SK-N-SH (cell line): ENCODE data around the gene RNF149. TPM values are rescaled to one million over a fixed set of nuclear protein-coding genes. Genes with fewer than 3 reads are reported as not detected.

Source experiments
- CTCF ChIA-PET: fragments of 300-600, 350-600 bp; formaldehyde crosslinking; extraction: SDS; loops from one replicate; lab custom pipeline; 2021; lab: Yijun Ruan, JAX
- POLR2A ChIA-PET: fragments of 350-600 bp; sonication (Branson Sonifier 250); formaldehyde crosslinking; extraction: SDS; loops from one replicate; lab custom pipeline; 2020; ENCODE audit warnings: antibody characterized with exemption, inconsistent platforms; lab: Yijun Ruan, JAX
- DNase-seq: peaks from one replicate; pipeline ENCODE4 v3.0.0; 2012
- H2AFZ ChIP-seq: fragments of 200-600 bp; sonication (generic); 2 replicates; pipeline ENCODE4 v1.8.1; 2016; ENCODE audit warnings: antibody characterized with exemption, mild to moderate bottlenecking, low read depth
- H3F3A ChIP-seq: fragments of 200-600 bp; sonication (generic); replicated peaks from 2 replicates; pipeline ENCODE3; 2016; ENCODE audit warnings: antibody characterized with exemption, mild to moderate bottlenecking; ENCODE audit not compliant: insufficient read depth
- H3K27ac ChIP-seq, 2 experiments: fragments of 200-500 bp in 1 of 2; fragments of 200-600 bp in 1 of 2; sonication (Bioruptor generic) in 1 of 2; sonication (generic), shearing (Covaris generic) in 1 of 2; 2 replicates each; pipeline versions ENCODE4 v1.5.1 to v1.6.1; 2014 to 2016; ENCODE audit warnings: low read depth in 2 of 2, inconsistent platforms in 1 of 2, low read length in 1 of 2, mild to moderate bottlenecking in 1 of 2, mixed read lengths in 1 of 2
- H3K27me3 ChIP-seq: fragments of 200-600 bp; sonication (generic), shearing (Covaris generic); 2 replicates; pipeline ENCODE4 v1.6.1; 2016; ENCODE audit warnings: mixed run types; ENCODE audit not compliant: insufficient read depth
- H3K36me3 ChIP-seq, 2 experiments: fragments of 200-500 bp in 1 of 2; fragments of 200-600 bp in 1 of 2; sonication (Bioruptor generic) in 1 of 2; sonication (generic) in 1 of 2; replicated peaks in 1 of 2; 2 replicates each; pipeline versions ENCODE3 to v1.5.1; 2014 to 2016; ENCODE audit warnings: low read length in 1 of 2, mild to moderate bottlenecking in 1 of 2; ENCODE audit not compliant: insufficient read depth in 2 of 2, control insufficient read depth in 1 of 2
- H3K4me1 ChIP-seq, 2 experiments: fragments of 200-500 bp in 1 of 2; fragments of 200-600 bp in 1 of 2; sonication (Bioruptor generic) in 1 of 2; sonication (generic), shearing (Covaris generic) in 1 of 2; 2 replicates each; pipeline versions ENCODE4 v1.5.1 to v1.6.1; 2014 to 2016; ENCODE audit warnings: low read depth in 1 of 2, low read length in 1 of 2, mixed run types in 1 of 2; ENCODE audit not compliant: insufficient read depth in 2 of 2, control insufficient read depth in 1 of 2
- H3K4me2 ChIP-seq: fragments of 200-600 bp; sonication (generic), shearing (Covaris generic); 2 replicates; pipeline ENCODE4 v1.6.1; 2017; ENCODE audit warnings: mixed run types
- H3K4me3 ChIP-seq, 2 experiments: fragments of 200-500 bp in 1 of 2; fragments of 200-600 bp in 1 of 2; sonication (Bioruptor generic) in 1 of 2; sonication (generic), shearing (Covaris generic) in 1 of 2; 2 replicates each; pipeline versions ENCODE4 v1.5.1 to v1.8.1; 2014 to 2016; ENCODE audit warnings: low read depth in 2 of 2, inconsistent platforms in 1 of 2, low read length in 1 of 2, mild to moderate bottlenecking in 1 of 2, mixed read lengths in 1 of 2, moderate library complexity in 1 of 2
- H3K79me2 ChIP-seq: fragments of 200-600 bp; sonication (generic); 2 replicates; pipeline ENCODE4 v1.8.1; 2017; ENCODE audit warnings: mild to moderate bottlenecking; ENCODE audit not compliant: insufficient read depth
- H3K9ac ChIP-seq: fragments of 200-600 bp; sonication (generic); 2 replicates; pipeline ENCODE4 v1.6.1; 2017; ENCODE audit warnings: mixed run types
- H3K9me2 ChIP-seq: fragments of 200-600 bp; sonication (generic); 2 replicates; pipeline ENCODE4 v1.6.1; 2017; ENCODE audit warnings: mixed run types
- H3K9me3 ChIP-seq: fragments of 200-600 bp; sonication (generic); 2 replicates; pipeline ENCODE4 v1.6.1; 2017; ENCODE audit warnings: mixed run types, mild to moderate bottlenecking, moderate library complexity
- H4K20me1 ChIP-seq: fragments of 200-600 bp; sonication (generic); 2 replicates; pipeline ENCODE4 v1.6.1; 2017; ENCODE audit warnings: mild to moderate bottlenecking, mixed run types; ENCODE audit not compliant: insufficient read depth
- ELF1 ChIP-seq: IDR thresholded peaks from 2 replicates; pipeline ENCODE4 v1.4.0; 2012
- EP300 ChIP-seq, 2 experiments: IDR thresholded peaks; 2 replicates each; pipeline versions ENCODE4 v1.4.0 to v1.6.1; 2012; ENCODE audit warnings: borderline replicate concordance in 1 of 2, low read depth in 1 of 2, low read length in 1 of 2
- MXI1 ChIP-seq: IDR thresholded peaks from 2 replicates; pipeline ENCODE4 v1.6.1; 2012; ENCODE audit warnings: mild to moderate bottlenecking, low read depth, low read length, improper control_type of control experiment
- NFIC ChIP-seq: IDR thresholded peaks from 2 replicates; pipeline ENCODE4 v1.4.0; 2012; ENCODE audit warnings: borderline replicate concordance
- NRF1 ChIP-seq: IDR thresholded peaks from 2 replicates; pipeline ENCODE4 v1.6.1; 2012; ENCODE audit warnings: low read depth, mild to moderate bottlenecking, low read length
- RFX5 ChIP-seq: IDR thresholded peaks from 2 replicates; pipeline ENCODE4 v1.6.1; 2012; ENCODE audit warnings: mild to moderate bottlenecking, improper control_type of control experiment, low read length
- RXRA ChIP-seq: IDR thresholded peaks from 2 replicates; pipeline ENCODE4 v1.4.0; 2012; ENCODE audit warnings: low read depth, mild to moderate bottlenecking, borderline replicate concordance
- SIN3A ChIP-seq: IDR thresholded peaks from 2 replicates; pipeline ENCODE4 v1.6.1; 2012; ENCODE audit warnings: low read depth, mild to moderate bottlenecking, low read length, moderate library complexity, borderline replicate concordance
- TAF1 ChIP-seq: IDR thresholded peaks from 2 replicates; pipeline ENCODE4 v1.6.1; 2012; ENCODE audit warnings: low read depth, mild to moderate bottlenecking, low read length, moderate library complexity, borderline replicate concordance
- YY1 ChIP-seq: IDR thresholded peaks from 2 replicates; pipeline ENCODE4 v1.4.0; 2012; ENCODE audit warnings: low read depth, mild to moderate bottlenecking
- WGBS: methylation state at CpG from one replicate; pipeline ENCODE4 v1.1.6; 2017; ENCODE audit warnings: low lambda C conversion rate; 5-methylcytosine and 5-hydroxymethylcytosine counted together
- polyA plus RNA-seq, 3 experiments: library from polyadenylated mRNA; depleted of rRNA; stranded (reverse); fragments of >200 nt; gene quantifications; 2 replicates each; pipeline ENCODE4 v1.2.3, GENCODE V29; 2012
- TF ChIP-seq, protein P1 (sequence below): IDR thresholded peaks from 2 replicates; pipeline ENCODE4 v1.4.0; 2012; ENCODE audit warnings: low read depth, borderline replicate concordance
- TF ChIP-seq, protein P2 (sequence below): fragments of 200-600 bp; sonication (generic); IDR thresholded peaks from 2 replicates; pipeline ENCODE4 v1.6.1; 2017; ENCODE audit warnings: antibody characterized with exemption, mild to moderate bottlenecking, moderate library complexity
- TF ChIP-seq, protein P3 (sequence below): fragments of 150-350 bp; IDR thresholded peaks from 2 replicates; pipeline ENCODE4 v1.6.1; 2017; ENCODE audit warnings: antibody characterized with exemption, low read length, low read depth, borderline replicate concordance
- TF ChIP-seq, protein P4 (sequence below): IDR thresholded peaks from 2 replicates; pipeline ENCODE4; 2012

RNF149 gene
- polyA plus RNA-seq, 1 of the 3 experiments (the other 2 are of a cell fraction) = 15.3 TPM

DNA sequence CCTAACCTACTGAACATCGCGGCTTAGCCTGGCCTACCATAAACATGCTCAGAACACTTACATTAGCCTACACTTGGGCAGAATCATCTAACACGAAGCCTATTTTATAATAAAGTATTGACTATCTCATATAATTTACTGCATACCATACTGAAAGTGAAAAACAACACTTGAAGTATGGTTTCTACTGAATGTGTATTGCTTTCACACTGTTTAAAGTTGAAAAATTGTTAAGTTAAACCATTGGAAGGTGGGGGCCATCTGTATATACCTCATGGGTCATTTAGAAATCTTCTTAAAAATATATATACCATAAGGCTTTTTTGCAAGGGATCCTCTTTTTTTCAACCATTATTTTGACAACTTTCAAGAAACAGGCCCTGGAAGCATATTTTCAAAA is 16.5 kb downstream of the RNF149 start:
- no peaks in the 10 kb centered on the region for H3K9me3 ChIP-seq
- no peaks in the 10 kb centered on the region for H3K9me2 ChIP-seq
- ChIA-PET CTCF (no interaction called here), POLR2A (no interaction called here)
- H3F3A ChIP-seq = no peaks in the 10 kb centered on the region
- no peak overlapping the region for H3K9ac ChIP-seq
- WGBS = 97% methylated on average over 3 of the region's 3 CpGs
- H3K27me3 ChIP-seq = no peaks in the 10 kb centered on the region
- H3K27ac ChIP-seq = no peak overlapping the region
- no peak overlapping the region for H3K4me3 ChIP-seq
- H4K20me1 ChIP-seq = peaks cover 28% of the 10 kb centered on the region
- no peak overlapping the region for H2AFZ ChIP-seq
- peaks cover 38 to 54% of the 10 kb centered on the region in 2 experiments for H3K36me3 ChIP-seq
- peaks cover 56% of the 10 kb centered on the region for H3K79me2 ChIP-seq
- peaks cover 2 to 6% of the 10 kb centered on the region in 2 experiments; a peak in 2 of 4 replicates for H3K4me1 ChIP-seq
- DNase-seq = no peak
- H3K4me2 ChIP-seq = no peak overlapping the region
- TF ChIP-seq MXI1 = no peak
- TF ChIP-seq SIN3A = no peak
- TF ChIP-seq, protein P1, sequence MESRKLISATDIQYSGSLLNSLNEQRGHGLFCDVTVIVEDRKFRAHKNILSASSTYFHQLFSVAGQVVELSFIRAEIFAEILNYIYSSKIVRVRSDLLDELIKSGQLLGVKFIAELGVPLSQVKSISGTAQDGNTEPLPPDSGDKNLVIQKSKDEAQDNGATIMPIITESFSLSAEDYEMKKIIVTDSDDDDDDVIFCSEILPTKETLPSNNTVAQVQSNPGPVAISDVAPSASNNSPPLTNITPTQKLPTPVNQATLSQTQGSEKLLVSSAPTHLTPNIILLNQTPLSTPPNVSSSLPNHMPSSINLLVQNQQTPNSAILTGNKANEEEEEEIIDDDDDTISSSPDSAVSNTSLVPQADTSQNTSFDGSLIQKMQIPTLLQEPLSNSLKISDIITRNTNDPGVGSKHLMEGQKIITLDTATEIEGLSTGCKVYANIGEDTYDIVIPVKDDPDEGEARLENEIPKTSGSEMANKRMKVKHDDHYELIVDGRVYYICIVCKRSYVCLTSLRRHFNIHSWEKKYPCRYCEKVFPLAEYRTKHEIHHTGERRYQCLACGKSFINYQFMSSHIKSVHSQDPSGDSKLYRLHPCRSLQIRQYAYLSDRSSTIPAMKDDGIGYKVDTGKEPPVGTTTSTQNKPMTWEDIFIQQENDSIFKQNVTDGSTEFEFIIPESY = no peak

DNA sequence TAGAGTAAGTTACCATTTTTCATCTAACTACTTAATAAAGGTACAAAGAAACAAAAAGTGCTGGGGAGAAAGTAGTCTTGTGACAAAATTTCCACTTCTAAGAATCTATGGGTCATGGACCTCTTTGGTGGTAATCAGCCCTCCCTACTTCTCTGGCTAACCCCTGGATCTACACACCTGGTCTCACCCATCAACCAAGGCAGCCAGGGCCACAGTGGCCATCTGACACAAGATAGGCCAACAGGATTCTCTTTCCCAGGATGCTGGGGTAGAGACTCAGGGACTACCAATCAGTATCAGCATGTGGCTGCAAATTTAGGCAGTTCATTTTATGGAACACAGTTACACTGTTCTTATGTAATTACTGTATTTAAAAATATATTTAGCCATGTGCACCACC is 17.8 kb downstream of the RNF149 start:
- CTCF ChIA-PET = no interaction called here

More for the DNA sequence above, 17.8 kb downstream of the RNF149 start:
- Histone ChIP-seq H3K27ac (no peak overlapping the region), H3K4me1 (peaks cover 0 to 2% of the 10 kb centered on the region in 2 experiments; a peak in 2 of 4 replicates), H3K9me3 (no peaks in the 10 kb centered on the region), H3K79me2 (peaks cover 43% of the 10 kb centered on the region), H3K9me2 (no peaks in the 10 kb centered on the region), H3K27me3 (no peaks in the 10 kb centered on the region), H3K9ac (no peak overlapping the region), H3K4me2 (no peak overlapping the region), H4K20me1 (peaks cover 15% of the 10 kb centered on the region), H3K36me3 (peaks cover 49 to 65% of the 10 kb centered on the region in 2 experiments), H2AFZ (no peak overlapping the region), H3F3A (no peaks in the 10 kb centered on the region), H3K4me3 (no peak overlapping the region)
- POLR2A ChIA-PET = no interaction called here
- no peak for TF ChIP-seq RXRA
- TF ChIP-seq TAF1 = no peak
- no peak for TF ChIP-seq EP300 (IDR thresholded peaks at IDR 0.05; ENCODE audit: borderline replicate concordance in 1 of 2, low read depth in 1 of 2, low read length in 1 of 2)
- TF ChIP-seq, protein P2, sequence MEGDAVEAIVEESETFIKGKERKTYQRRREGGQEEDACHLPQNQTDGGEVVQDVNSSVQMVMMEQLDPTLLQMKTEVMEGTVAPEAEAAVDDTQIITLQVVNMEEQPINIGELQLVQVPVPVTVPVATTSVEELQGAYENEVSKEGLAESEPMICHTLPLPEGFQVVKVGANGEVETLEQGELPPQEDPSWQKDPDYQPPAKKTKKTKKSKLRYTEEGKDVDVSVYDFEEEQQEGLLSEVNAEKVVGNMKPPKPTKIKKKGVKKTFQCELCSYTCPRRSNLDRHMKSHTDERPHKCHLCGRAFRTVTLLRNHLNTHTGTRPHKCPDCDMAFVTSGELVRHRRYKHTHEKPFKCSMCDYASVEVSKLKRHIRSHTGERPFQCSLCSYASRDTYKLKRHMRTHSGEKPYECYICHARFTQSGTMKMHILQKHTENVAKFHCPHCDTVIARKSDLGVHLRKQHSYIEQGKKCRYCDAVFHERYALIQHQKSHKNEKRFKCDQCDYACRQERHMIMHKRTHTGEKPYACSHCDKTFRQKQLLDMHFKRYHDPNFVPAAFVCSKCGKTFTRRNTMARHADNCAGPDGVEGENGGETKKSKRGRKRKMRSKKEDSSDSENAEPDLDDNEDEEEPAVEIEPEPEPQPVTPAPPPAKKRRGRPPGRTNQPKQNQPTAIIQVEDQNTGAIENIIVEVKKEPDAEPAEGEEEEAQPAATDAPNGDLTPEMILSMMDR = no peak
- TF ChIP-seq, protein P3, sequence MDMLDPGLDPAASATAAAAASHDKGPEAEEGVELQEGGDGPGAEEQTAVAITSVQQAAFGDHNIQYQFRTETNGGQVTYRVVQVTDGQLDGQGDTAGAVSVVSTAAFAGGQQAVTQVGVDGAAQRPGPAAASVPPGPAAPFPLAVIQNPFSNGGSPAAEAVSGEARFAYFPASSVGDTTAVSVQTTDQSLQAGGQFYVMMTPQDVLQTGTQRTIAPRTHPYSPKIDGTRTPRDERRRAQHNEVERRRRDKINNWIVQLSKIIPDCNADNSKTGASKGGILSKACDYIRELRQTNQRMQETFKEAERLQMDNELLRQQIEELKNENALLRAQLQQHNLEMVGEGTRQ = no peak
- TF ChIP-seq YY1 = no peak
- TF ChIP-seq NRF1 = no peak
- TF ChIP-seq, protein P1 = no peak
- no peak for TF ChIP-seq ELF1
- no peak for TF ChIP-seq NFIC
- no peak for TF ChIP-seq RFX5
- TF ChIP-seq, protein P4, sequence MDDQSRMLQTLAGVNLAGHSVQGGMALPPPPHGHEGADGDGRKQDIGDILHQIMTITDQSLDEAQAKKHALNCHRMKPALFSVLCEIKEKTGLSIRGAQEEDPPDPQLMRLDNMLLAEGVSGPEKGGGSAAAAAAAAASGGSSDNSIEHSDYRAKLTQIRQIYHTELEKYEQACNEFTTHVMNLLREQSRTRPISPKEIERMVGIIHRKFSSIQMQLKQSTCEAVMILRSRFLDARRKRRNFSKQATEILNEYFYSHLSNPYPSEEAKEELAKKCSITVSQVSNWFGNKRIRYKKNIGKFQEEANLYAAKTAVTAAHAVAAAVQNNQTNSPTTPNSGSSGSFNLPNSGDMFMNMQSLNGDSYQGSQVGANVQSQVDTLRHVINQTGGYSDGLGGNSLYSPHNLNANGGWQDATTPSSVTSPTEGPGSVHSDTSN = no peak
- DNase-seq = no peak
